Uterus (tissue), 4 donors: ENCODE data around the gene FAM168A. TPM values are rescaled to one million over a fixed set of nuclear protein-coding genes. Genes with fewer than 3 reads are reported as not detected.

Source experiments
- DNase-seq, 2 donors: peaks; one replicate each; pipeline ENCODE4 v3.0.0-alpha.2; 2019 to 2020
- H3K27ac ChIP-seq, 2 donors: fragments of 200-600 bp; sonication (generic); 1 replicate in 1 of 2; 2 replicates in 1 of 2; pipeline ENCODE4 v1.5.1; 2016 to 2018
- H3K27me3 ChIP-seq, 2 donors: fragments of 200-600 bp; sonication (generic); one replicate each; pipeline ENCODE4 v1.5.1; 2018 to 2019; ENCODE audit warnings: control low read depth in 1 of 2
- H3K36me3 ChIP-seq, 2 donors: fragments of 200-600 bp; sonication (generic); one replicate each; pipeline ENCODE4 v1.5.1; 2019; ENCODE audit warnings: control low read depth in 1 of 2
- H3K4me1 ChIP-seq, 2 donors: fragments of 200-600 bp; sonication (generic); one replicate each; pipeline ENCODE4 v1.5.1; 2018 to 2019; ENCODE audit warnings: control low read depth in 1 of 2
- H3K4me3 ChIP-seq, 2 donors: fragments of 200-600 bp; sonication (generic); 1 replicate in 1 of 2; 2 replicates in 1 of 2; pipeline ENCODE4 v1.5.1; 2018 to 2019; ENCODE audit warnings: mild to moderate bottlenecking in 1 of 2
- H3K9me3 ChIP-seq, 2 donors: fragments of 200-600 bp; sonication (generic); one replicate each; pipeline ENCODE4 v1.5.1; 2019; ENCODE audit warnings: control low read depth in 1 of 2
- POLR2A ChIP-seq, 2 donors: fragments of 450-650 bp; IDR thresholded peaks; one replicate each; pipeline ENCODE4 v1.6.1; 2016; ENCODE audit warnings: antibody characterized with exemption in 2 of 2, mild to moderate bottlenecking in 1 of 2, moderate library complexity in 1 of 2
- intact Hi-C: fragments of 100-400 bp; cut with DNase I; formaldehyde crosslinking; loops from one replicate; pipeline ENCODE4 v1.15.1; 2023; ENCODE audit warnings: low total_unique reads
- total RNA-seq, 4 donors: library from RNA; depleted of rRNA in 3 of 4; stranded (reverse); fragments of >200 nt in 3 of 4; gene quantifications; one replicate each; pipeline versions ENCODE4 v1.1.0 to v1.2.4, GENCODE V29; 2014 to 2023
- TF ChIP-seq, protein P1 (sequence below), 4 experiments: fragments of 200-600 bp in 2 of 4; fragments of 450-650 bp in 2 of 4; sonication (generic) in 2 of 4; IDR thresholded peaks; one replicate each; pipeline ENCODE4 v1.5.1; 2016 to 2019; ENCODE audit warnings: antibody characterized with exemption in 4 of 4, mild to moderate bottlenecking in 2 of 4, moderate library complexity in 1 of 4
- donor health status: DM: yes; HTN: yes; CAD: no.

The FAM168A gene
- total RNA-seq, 4 donors from 2014 or later, result 7.9 to 50.3 (median 25.8) TPM

DNA sequence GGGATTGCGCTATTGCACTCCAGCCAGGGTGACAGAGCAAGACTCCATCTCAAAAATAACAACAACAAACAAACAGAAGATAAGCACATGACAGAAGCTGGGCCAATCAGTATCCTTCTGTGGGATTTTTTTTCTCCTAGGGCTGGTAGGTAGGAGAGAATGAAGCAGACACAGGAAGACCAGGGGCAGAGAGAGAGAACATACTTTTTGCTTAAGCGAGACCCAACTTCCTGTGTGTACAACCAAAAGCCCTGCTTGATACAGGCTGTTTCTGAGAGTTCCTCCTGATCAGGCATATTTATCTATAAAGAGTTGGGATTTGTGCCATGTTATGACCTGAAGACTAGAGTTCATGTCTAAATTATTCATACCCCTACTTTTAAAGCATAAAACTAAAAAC is 36.1 kb upstream of the FAM168A start:
- Histone ChIP-seq H3K4me1 (no peaks in the 10 kb centered on the region), H3K4me3 (no peak overlapping the region), H3K9me3 (no peaks in the 10 kb centered on the region), H3K36me3 (no peaks in the 10 kb centered on the region), H3K27me3 (no peaks in the 10 kb centered on the region), H3K27ac (no peak overlapping the region)
- intact Hi-C loops, result no loop called here
- no peak for TF ChIP-seq POLR2A (IDR thresholded peaks at IDR 0.05)
- TF ChIP-seq, protein P1, sequence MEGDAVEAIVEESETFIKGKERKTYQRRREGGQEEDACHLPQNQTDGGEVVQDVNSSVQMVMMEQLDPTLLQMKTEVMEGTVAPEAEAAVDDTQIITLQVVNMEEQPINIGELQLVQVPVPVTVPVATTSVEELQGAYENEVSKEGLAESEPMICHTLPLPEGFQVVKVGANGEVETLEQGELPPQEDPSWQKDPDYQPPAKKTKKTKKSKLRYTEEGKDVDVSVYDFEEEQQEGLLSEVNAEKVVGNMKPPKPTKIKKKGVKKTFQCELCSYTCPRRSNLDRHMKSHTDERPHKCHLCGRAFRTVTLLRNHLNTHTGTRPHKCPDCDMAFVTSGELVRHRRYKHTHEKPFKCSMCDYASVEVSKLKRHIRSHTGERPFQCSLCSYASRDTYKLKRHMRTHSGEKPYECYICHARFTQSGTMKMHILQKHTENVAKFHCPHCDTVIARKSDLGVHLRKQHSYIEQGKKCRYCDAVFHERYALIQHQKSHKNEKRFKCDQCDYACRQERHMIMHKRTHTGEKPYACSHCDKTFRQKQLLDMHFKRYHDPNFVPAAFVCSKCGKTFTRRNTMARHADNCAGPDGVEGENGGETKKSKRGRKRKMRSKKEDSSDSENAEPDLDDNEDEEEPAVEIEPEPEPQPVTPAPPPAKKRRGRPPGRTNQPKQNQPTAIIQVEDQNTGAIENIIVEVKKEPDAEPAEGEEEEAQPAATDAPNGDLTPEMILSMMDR (IDR thresholded peaks at IDR 0.05), result no peak
- DNase-seq, result no peak

DNA sequence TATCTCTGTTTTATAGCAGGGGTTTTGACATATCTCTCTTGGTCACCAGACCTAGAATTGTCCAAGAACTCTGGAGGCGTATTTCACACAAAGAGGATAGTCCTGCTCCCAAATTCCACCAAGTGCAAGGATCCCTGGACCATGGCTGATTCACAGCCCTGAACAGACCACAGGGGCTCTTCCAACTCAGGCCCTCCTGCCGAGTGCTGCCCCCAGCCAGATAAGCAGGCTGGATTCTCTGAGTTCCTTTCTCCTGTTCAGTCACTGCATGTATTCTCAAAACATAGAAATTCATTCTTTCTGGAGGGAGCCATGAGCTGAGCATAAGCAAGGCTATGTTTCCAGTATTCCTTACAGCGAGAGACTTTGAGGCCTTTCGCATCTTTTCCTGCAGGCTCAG is 35.1 kb upstream of the FAM168A start:
- Histone ChIP-seq H3K9me3 (no peaks in the 10 kb centered on the region), H3K4me1 (no peaks in the 10 kb centered on the region), H3K27ac (no peak overlapping the region), H3K4me3 (no peak overlapping the region), H3K27me3 (no peaks in the 10 kb centered on the region), H3K36me3 (no peaks in the 10 kb centered on the region)
- no peak for DNase-seq
- intact Hi-C loops, result no loop called here
- no peak for TF ChIP-seq POLR2A (IDR thresholded peaks at IDR 0.05)
- TF ChIP-seq, protein P1 (IDR thresholded peaks at IDR 0.05), result no peak

DNA sequence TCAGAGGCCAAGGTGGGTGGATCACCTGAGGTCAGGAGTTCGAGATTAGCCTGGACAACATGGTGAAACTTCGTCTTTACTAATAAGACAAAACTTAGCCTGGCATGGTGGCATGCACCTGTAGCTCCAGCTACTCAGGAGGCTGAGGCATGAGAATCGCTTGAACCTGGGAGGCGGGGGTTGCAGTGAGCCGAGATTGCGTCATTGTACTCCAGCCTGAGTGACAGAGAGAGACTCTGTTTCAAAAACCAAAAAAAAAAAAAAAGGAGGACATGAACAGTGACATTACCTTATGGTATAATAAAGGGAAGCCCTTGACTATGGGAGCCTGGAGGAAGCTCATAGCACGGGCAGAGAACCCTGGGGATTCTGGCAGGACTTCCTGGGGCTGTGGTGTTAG is 32.0 kb upstream of the FAM168A start:
- no peak overlapping the region for H3K27ac ChIP-seq
- no peak for DNase-seq
- H3K4me1 ChIP-seq, result no peaks in the 10 kb centered on the region
- TF ChIP-seq, protein P1 (IDR thresholded peaks at IDR 0.05), result no peak
- TF ChIP-seq POLR2A (IDR thresholded peaks at IDR 0.05), result no peak
- no peak overlapping the region for H3K4me3 ChIP-seq
- intact Hi-C loops, result no loop called here
- H3K9me3 ChIP-seq, result no peaks in the 10 kb centered on the region
- no peaks in the 10 kb centered on the region for H3K27me3 ChIP-seq
- no peaks in the 10 kb centered on the region for H3K36me3 ChIP-seq

DNA sequence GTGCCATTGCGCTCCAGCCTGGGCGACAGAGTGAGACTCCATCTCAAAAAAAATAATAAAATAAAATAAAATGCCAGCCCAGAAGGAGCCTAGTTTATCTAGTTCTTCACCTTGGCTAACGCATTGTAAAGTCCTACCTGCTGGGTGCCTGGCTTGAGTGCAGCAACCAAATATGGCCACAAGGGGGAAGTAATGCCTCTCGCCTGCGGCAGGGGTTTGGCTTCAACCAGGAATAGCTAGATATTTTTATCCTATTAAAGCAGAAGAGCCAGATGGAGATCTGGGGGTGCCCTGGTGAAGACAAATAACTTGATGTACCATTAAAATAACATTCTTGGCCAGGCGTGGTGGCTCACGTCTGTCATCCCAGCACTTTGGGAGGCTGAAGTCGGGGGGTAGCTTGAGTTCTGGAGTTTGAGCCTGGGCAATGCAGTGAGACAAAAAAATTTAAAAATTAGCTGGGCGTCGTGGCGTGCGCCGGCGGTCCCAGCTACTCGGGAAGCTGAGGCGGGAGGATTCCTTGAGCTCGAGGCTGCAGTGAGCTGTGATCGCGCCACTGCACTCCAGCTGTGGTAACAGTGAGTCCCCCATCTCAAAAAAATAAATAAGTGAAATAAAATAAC is 27.9 kb upstream of the FAM168A start:
- intact Hi-C loops, result no loop called here
- Histone ChIP-seq H3K9me3 (no peaks in the 10 kb centered on the region), H3K4me3 (no peak overlapping the region), H3K27me3 (peaks cover 0 to 3% of the 10 kb centered on the region in 2 donors), H3K36me3 (no peaks in the 10 kb centered on the region), H3K27ac (no peak overlapping the region), H3K4me1 (no peaks in the 10 kb centered on the region)
- TF ChIP-seq POLR2A (IDR thresholded peaks at IDR 0.05), result no peak
- TF ChIP-seq, protein P1 (IDR thresholded peaks at IDR 0.05), result peak; percentile 68 to 90 (median 75)
- peak; percentile 71 to 75 for DNase-seq

DNA sequence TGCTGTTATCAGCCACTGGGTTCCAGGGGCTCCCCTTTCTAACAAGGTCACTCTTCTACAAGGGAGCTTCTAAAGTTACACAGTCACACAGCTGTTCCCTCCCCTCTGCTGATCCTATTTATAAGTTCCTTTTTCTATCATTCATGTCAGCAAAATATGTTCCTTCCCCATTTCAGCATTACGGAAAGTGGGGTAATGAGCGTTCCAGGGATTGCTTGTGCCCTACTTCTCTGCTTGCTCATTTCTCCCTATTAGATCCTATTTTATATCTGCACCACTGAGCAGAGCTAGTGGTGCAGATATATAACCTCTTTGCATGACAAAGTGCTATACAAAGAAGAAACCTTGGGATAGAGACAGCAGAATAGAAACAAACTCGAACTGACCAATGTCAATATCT is 25.8 kb upstream of the FAM168A start:
- TF ChIP-seq, protein P1 (IDR thresholded peaks at IDR 0.05), result no peak
- TF ChIP-seq POLR2A (IDR thresholded peaks at IDR 0.05), result no peak
- Histone ChIP-seq H3K9me3 (no peaks in the 10 kb centered on the region), H3K36me3 (no peaks in the 10 kb centered on the region), H3K27ac (no peak overlapping the region), H3K27me3 (peaks cover 0 to 3% of the 10 kb centered on the region in 2 donors), H3K4me1 (no peaks in the 10 kb centered on the region), H3K4me3 (no peak overlapping the region)
- intact Hi-C loops, result no loop called here
- no peak for DNase-seq
